ENCODE data around the gene LRRTM4. TPM values are rescaled to one million over a fixed set of nuclear protein-coding genes. Genes with fewer than 3 reads are reported as not detected.
"Not testable (repeated sequence)": the region's sequence is repeated elsewhere in the genome, so short reads cannot be mapped to it uniquely, and the experiment has no call there.

Gene LRRTM4
- total RNA-seq, 1 donor from 2014 or later = not detected

GRCh38 chr2:76721226-76721625, 801.0 kb downstream of the LRRTM4 start:
- Histone ChIP-seq H3K4me3 (ENCODE audit: low read depth, low read length) (no peak overlapping the region), H3K27me3 (ENCODE audit: control insufficient read depth, insufficient read depth, low read length) (no peaks in the 10 kb centered on the region), H3K36me3 (ENCODE audit: control insufficient read depth, insufficient read depth, low read length) (no peaks in the 10 kb centered on the region)
- TF ChIP-seq CTCF (IDR thresholded peaks at IDR 0.05; ENCODE audit: insufficient read depth, low read length, poor library complexity, severe bottlenecking) = no peak
- DNase-seq (ENCODE audit: low read depth) = no peak

- no peaks in the 10 kb centered on the region for H3K27me3 ChIP-seq (ENCODE audit: control insufficient read depth, insufficient read depth, low read length)
- H3K4me3 ChIP-seq (ENCODE audit: low read depth, low read length) = no peak overlapping the region
- DNase-seq (ENCODE audit: low read depth) = no peak
- no peak for TF ChIP-seq CTCF (IDR thresholded peaks at IDR 0.05; ENCODE audit: insufficient read depth, low read length, poor library complexity, severe bottlenecking)
- no peaks in the 10 kb centered on the region for H3K36me3 ChIP-seq (ENCODE audit: control insufficient read depth, insufficient read depth, low read length)
These were observed 808.9 kb downstream of the LRRTM4 start for GRCh38 chr2:76713312-76713711.

- TF ChIP-seq CTCF (IDR thresholded peaks at IDR 0.05; ENCODE audit: insufficient read depth, low read length, poor library complexity, severe bottlenecking) = no peak
- Histone ChIP-seq H3K36me3 (ENCODE audit: control insufficient read depth, insufficient read depth, low read length) (no peaks in the 10 kb centered on the region), H3K27me3 (ENCODE audit: control insufficient read depth, insufficient read depth, low read length) (no peaks in the 10 kb centered on the region), H3K4me3 (ENCODE audit: low read depth, low read length) (no peak overlapping the region)
- no peak for DNase-seq (ENCODE audit: low read depth)
These were observed 810.7 kb downstream of the LRRTM4 start for GRCh38 chr2:76711490-76711889.

GRCh38 chr2:76700894-76701293, 821.3 kb downstream of the LRRTM4 start:
- no peak for TF ChIP-seq CTCF (IDR thresholded peaks at IDR 0.05; ENCODE audit: insufficient read depth, low read length, poor library complexity, severe bottlenecking)
- no peaks in the 10 kb centered on the region for H3K27me3 ChIP-seq (ENCODE audit: control insufficient read depth, insufficient read depth, low read length)
- DNase-seq (ENCODE audit: low read depth) = no peak

GRCh38 chr2:76697998-76698713, 824.0 kb downstream of the LRRTM4 start:
- H3K27me3 ChIP-seq (ENCODE audit: control insufficient read depth, insufficient read depth, low read length); H3K4me3 ChIP-seq (ENCODE audit: low read depth, low read length); H3K36me3 ChIP-seq (ENCODE audit: control insufficient read depth, insufficient read depth, low read length); DNase-seq (ENCODE audit: low read depth): not testable (repeated sequence)

More at GRCh38 chr2:76700894-76701293, 821.3 kb downstream of the LRRTM4 start:
- Histone ChIP-seq H3K4me3 (ENCODE audit: low read depth, low read length) (no peak overlapping the region), H3K36me3 (ENCODE audit: control insufficient read depth, insufficient read depth, low read length) (no peaks in the 10 kb centered on the region)

Measured in kidney epithelial cell (primary cell).